ENCODE measurements around the gene FECH. TPM values are rescaled to one million over a fixed set of nuclear protein-coding genes. Genes with fewer than 3 reads are reported as not detected.

FECH gene
- total RNA-seq, 1 experiment from 2014 or later: 24.1 TPM

DNA sequence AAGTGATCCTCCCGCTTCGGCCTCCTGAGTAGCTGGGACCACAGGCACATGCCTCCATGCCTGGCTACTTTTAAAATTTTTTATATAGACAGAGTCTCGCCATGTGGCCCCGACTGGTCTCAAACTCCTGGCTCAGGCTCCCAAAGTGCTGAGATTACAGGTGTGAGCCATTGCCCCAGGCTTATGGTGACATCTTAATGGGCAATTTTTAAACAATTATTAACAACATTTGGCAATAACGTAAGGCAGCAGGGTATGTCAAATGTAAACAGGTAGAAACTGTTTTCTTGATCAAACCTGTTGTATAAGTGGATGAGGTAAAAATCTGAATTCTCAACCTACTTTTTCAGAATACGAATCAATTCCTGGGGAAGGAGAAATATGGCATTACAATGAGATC, 11.0 kb downstream of the FECH start:
- Mint-ChIP-seq H3K9me3 (no peaks in the 10 kb centered on the region), H3K4me1 (no peaks in the 10 kb centered on the region), H3K27ac (no peak overlapping the region), H3K4me3 (no peak overlapping the region), H3K36me3 (ENCODE audit: insufficient read depth in 1 of 3, low read depth in 3 of 3) (peaks cover 2 to 38% (median 29%) of the 10 kb centered on the region in 3 experiments; a peak in 5 of 7 replicates), H3K27me3 (ENCODE audit: low read depth) (no peaks in the 10 kb centered on the region; the same call in 1 of the 2 replicates)
- H3T11ph ChIP-seq (ENCODE audit: low read length): no peak overlapping the region
- no peaks in the 10 kb centered on the region for H3K79me2 ChIP-seq (ENCODE audit: insufficient read depth, low read length)
- no peaks in the 10 kb centered on the region for H4K20me1 ChIP-seq (ENCODE audit: control insufficient read depth, insufficient read depth, insufficient read length)
- WGBS (ENCODE audit: extremely low coverage, insufficient read length, low lambda C conversion rate): no CpG with 5 or more reads among the region's 6 CpGs
- no peak overlapping the region for H3K56ac ChIP-seq (ENCODE audit: insufficient read length, low read depth, low read length)
- no peaks in the 10 kb centered on the region for H3K4me1 ChIP-seq (ENCODE audit: insufficient read depth, low read length)
- no peak overlapping the region for H4K5ac ChIP-seq (ENCODE audit: insufficient read length, low read depth, low read length)
- no peak overlapping the region for H3K4me2 ChIP-seq (ENCODE audit: insufficient read depth, insufficient read length, low read length)
- no peak overlapping the region for H2BK5ac ChIP-seq (ENCODE audit: insufficient read length, low read length)
- no peak overlapping the region for H3K4ac ChIP-seq (ENCODE audit: low read depth, low read length)
- H3K18ac ChIP-seq (ENCODE audit: insufficient read length, low read depth, low read length): no peak overlapping the region
- H2AFZ ChIP-seq (ENCODE audit: low read length): no peak overlapping the region
- no peak overlapping the region for H4K8ac ChIP-seq (replicated peaks; ENCODE audit: insufficient read length, low read depth, low read length)
- DNase-seq: no peak
- no peak overlapping the region for H2BK12ac ChIP-seq (ENCODE audit: insufficient read length, low read depth, low read length)
- no peak overlapping the region for H4K91ac ChIP-seq (ENCODE audit: insufficient read length, low read depth, low read length)
- H3K9me3 ChIP-seq (ENCODE audit: control insufficient read depth, low read depth, low read length): no peaks in the 10 kb centered on the region
- H3K79me1 ChIP-seq (ENCODE audit: insufficient read depth, low read depth, low read length, poor library complexity, severe bottlenecking): no peaks in the 10 kb centered on the region
- H3K9ac ChIP-seq (ENCODE audit: extremely low read depth, insufficient read length, low read length): no peak overlapping the region
- no peak overlapping the region for H2BK120ac ChIP-seq (ENCODE audit: low read depth, low read length, poor library complexity, severe bottlenecking)
- no peaks in the 10 kb centered on the region for H3K23me2 ChIP-seq (ENCODE audit: insufficient read length, low read depth, low read length, poor library complexity, severe bottlenecking)
- H2AK5ac ChIP-seq (ENCODE audit: insufficient read length, low read length): no peak overlapping the region
- H2BK20ac ChIP-seq (ENCODE audit: low read depth, low read length, poor library complexity, severe bottlenecking): no peak overlapping the region
- H2BK15ac ChIP-seq (ENCODE audit: low read depth, low read length): no peak overlapping the region
- H3K27me3 ChIP-seq (ENCODE audit: insufficient read depth, low read length): no peaks in the 10 kb centered on the region
- H3K14ac ChIP-seq (ENCODE audit: insufficient read depth, low read length): no peak overlapping the region
- no peak overlapping the region for H3K27ac ChIP-seq (ENCODE audit: insufficient read length, low read depth, low read length)
- no peak overlapping the region for H3K23ac ChIP-seq (ENCODE audit: insufficient read length, low read depth, low read length)
- TF ChIP-seq, protein P1, sequence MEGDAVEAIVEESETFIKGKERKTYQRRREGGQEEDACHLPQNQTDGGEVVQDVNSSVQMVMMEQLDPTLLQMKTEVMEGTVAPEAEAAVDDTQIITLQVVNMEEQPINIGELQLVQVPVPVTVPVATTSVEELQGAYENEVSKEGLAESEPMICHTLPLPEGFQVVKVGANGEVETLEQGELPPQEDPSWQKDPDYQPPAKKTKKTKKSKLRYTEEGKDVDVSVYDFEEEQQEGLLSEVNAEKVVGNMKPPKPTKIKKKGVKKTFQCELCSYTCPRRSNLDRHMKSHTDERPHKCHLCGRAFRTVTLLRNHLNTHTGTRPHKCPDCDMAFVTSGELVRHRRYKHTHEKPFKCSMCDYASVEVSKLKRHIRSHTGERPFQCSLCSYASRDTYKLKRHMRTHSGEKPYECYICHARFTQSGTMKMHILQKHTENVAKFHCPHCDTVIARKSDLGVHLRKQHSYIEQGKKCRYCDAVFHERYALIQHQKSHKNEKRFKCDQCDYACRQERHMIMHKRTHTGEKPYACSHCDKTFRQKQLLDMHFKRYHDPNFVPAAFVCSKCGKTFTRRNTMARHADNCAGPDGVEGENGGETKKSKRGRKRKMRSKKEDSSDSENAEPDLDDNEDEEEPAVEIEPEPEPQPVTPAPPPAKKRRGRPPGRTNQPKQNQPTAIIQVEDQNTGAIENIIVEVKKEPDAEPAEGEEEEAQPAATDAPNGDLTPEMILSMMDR (conservative IDR thresholded peaks at IDR 0.05): no peak

Data from H9 (cell line).